Liver (tissue), 9 donors: ENCODE measurements around the gene FMC1. TPM values are rescaled to one million over a fixed set of nuclear protein-coding genes. Genes with fewer than 3 reads are reported as not detected.

ENCODE experiments used
- DNase-seq: peaks from one replicate; pipeline ENCODE4 v3.0.0-alpha.2; 2017; ENCODE audit warnings: low spot score
- H3K27ac ChIP-seq, 2 donors: one replicate each; pipeline ENCODE4 v1.7.0; 2013; ENCODE audit warnings: inconsistent platforms in 2 of 2, low read length in 2 of 2, control low read depth in 1 of 2, low read depth in 1 of 2, mild to moderate bottlenecking in 1 of 2
- H3K27me3 ChIP-seq, 4 donors: one replicate each; pipeline versions ENCODE4 v1.6.1 to v1.7.0; 2013; ENCODE audit warnings: low read length in 3 of 4, inconsistent platforms in 1 of 4, mild to moderate bottlenecking in 1 of 4, moderate library complexity in 1 of 4; ENCODE audit not compliant: control insufficient read depth in 4 of 4, insufficient read depth in 4 of 4
- H3K36me3 ChIP-seq, 4 donors: one replicate each; pipeline versions ENCODE4 v1.6.1 to v1.7.0; 2013; ENCODE audit warnings: low read length in 3 of 4, mild to moderate bottlenecking in 3 of 4, low read depth in 1 of 4, moderate library complexity in 1 of 4; ENCODE audit not compliant: control insufficient read depth in 4 of 4, insufficient read depth in 3 of 4
- H3K4me1 ChIP-seq, 4 donors: one replicate each; pipeline versions ENCODE4 v1.6.1 to v1.7.0; 2013; ENCODE audit warnings: low read length in 3 of 4, mild to moderate bottlenecking in 3 of 4, moderate library complexity in 1 of 4; ENCODE audit not compliant: control insufficient read depth in 4 of 4, insufficient read depth in 4 of 4
- H3K4me3 ChIP-seq, 3 donors: one replicate each; pipeline versions ENCODE4 v1.6.1 to v1.7.0; 2013; ENCODE audit warnings: low read length in 3 of 3, control low read depth in 1 of 3, low read depth in 1 of 3, mild to moderate bottlenecking in 1 of 3
- H3K9ac ChIP-seq, 2 donors: one replicate each; pipeline ENCODE4 v1.7.0; 2013; ENCODE audit warnings: low read length in 2 of 2, mild to moderate bottlenecking in 2 of 2, moderate library complexity in 2 of 2, control low read depth in 1 of 2, low read depth in 1 of 2
- H3K9me3 ChIP-seq, 4 donors: one replicate each; pipeline versions ENCODE4 v1.6.1 to v1.7.0; 2013; ENCODE audit warnings: low read length in 3 of 4; ENCODE audit not compliant: control insufficient read depth in 4 of 4
- EGR1 ChIP-seq, 2 donors: IDR thresholded peaks; 2 replicates each; pipeline ENCODE4 v1.6.1; 2016 to 2018; ENCODE audit warnings: antibody characterized with exemption in 2 of 2, low read depth in 2 of 2
- FOXA1 ChIP-seq: IDR thresholded peaks from 2 replicates; pipeline ENCODE4 v1.6.1; 2016; ENCODE audit warnings: antibody characterized with exemption
- FOXA2 ChIP-seq: IDR thresholded peaks from 2 replicates; pipeline ENCODE4 v1.6.1; 2016; ENCODE audit warnings: antibody characterized with exemption
- GABPA ChIP-seq, 2 donors: IDR thresholded peaks in 1 of 2; conservative IDR thresholded peaks in 1 of 2; 2 replicates each; pipeline ENCODE4 v1.6.1; 2016; ENCODE audit warnings: antibody characterized with exemption in 2 of 2, mild to moderate bottlenecking in 1 of 2, moderate library complexity in 1 of 2
- HNF4G ChIP-seq: IDR thresholded peaks from 2 replicates; pipeline ENCODE4 v1.6.1; 2016; ENCODE audit warnings: antibody characterized with exemption
- JUND ChIP-seq, 2 donors: IDR thresholded peaks; 2 replicates each; pipeline ENCODE4 v1.6.1; 2016; ENCODE audit warnings: antibody characterized with exemption in 2 of 2
- NR2F2 ChIP-seq: IDR thresholded peaks from 2 replicates; pipeline ENCODE4 v1.6.1; 2016; ENCODE audit warnings: antibody characterized with exemption
- RAD21 ChIP-seq, 2 donors: IDR thresholded peaks; 2 replicates each; pipeline ENCODE4 v1.6.1; 2016; ENCODE audit warnings: antibody characterized with exemption in 2 of 2, mild to moderate bottlenecking in 2 of 2
- RXRA ChIP-seq, 2 donors: IDR thresholded peaks; 2 replicates each; pipeline ENCODE4 v1.6.1; 2017 to 2018; ENCODE audit warnings: antibody characterized with exemption in 2 of 2, mild to moderate bottlenecking in 1 of 2
- SP1 ChIP-seq: IDR thresholded peaks from 2 replicates; pipeline ENCODE4 v1.6.1; 2018; ENCODE audit warnings: antibody characterized with exemption, mild to moderate bottlenecking
- YY1 ChIP-seq: IDR thresholded peaks from 2 replicates; pipeline ENCODE4 v1.6.1; 2016; ENCODE audit warnings: antibody characterized with exemption, mild to moderate bottlenecking
- whole genome bisulfite sequencing: extraction: QIAGEN DNeasy Blood & Tissue Kit; methylation state at CpG from one replicate; pipeline ENCODE4 v1.1.7; 2013; 5-methylcytosine and 5-hydroxymethylcytosine counted together
- polyA plus RNA-seq, 2 donors: library from polyadenylated mRNA; stranded (reverse) in 1 of 2; unstranded in 1 of 2; fragments of 200-250 nt in 1 of 2; fragments of >200 nt in 1 of 2; fragmentation: Nextera tagmentation in 1 of 2; extraction: Ambion mirVana in 1 of 2; gene quantifications; one replicate each; pipeline versions ENCODE4 v1.2.1 to v1.2.3, GENCODE V29; 2013 to 2015
- total RNA-seq, 2 donors: library from RNA; depleted of rRNA; stranded (reverse); fragments of >200 nt; gene quantifications; one replicate each; pipeline ENCODE4 v1.2.3, GENCODE V29; 2014
- TF ChIP-seq, protein P1 (sequence below): fragments of 150-350 bp; IDR thresholded peaks from 2 replicates; pipeline ENCODE4 v1.5.1; 2017; ENCODE audit warnings: improper control_type of control experiment, low read depth, low read length; ENCODE audit not compliant: missing input control
- TF ChIP-seq, protein P2 (sequence below): IDR thresholded peaks from 2 replicates; pipeline ENCODE4 v1.6.1; 2016; ENCODE audit warnings: antibody characterized with exemption
- TF ChIP-seq, protein P3 (sequence below): IDR thresholded peaks from 2 replicates; pipeline ENCODE4 v1.6.1; 2016; ENCODE audit warnings: antibody characterized with exemption, mild to moderate bottlenecking
- TF ChIP-seq, protein P4 (sequence below): IDR thresholded peaks from 2 replicates; pipeline ENCODE4 v1.6.1; 2016; ENCODE audit warnings: antibody characterized with exemption
- donor health status: healthy.
- donor health status: healthy.
- donor health status: healthy.
- donor health status: healthy.
- donor health status: healthy.

The FMC1 gene
- total and polyA plus RNA-seq, 4 donors = 5.5 to 76.3 (median 10.5) TPM

DNA sequence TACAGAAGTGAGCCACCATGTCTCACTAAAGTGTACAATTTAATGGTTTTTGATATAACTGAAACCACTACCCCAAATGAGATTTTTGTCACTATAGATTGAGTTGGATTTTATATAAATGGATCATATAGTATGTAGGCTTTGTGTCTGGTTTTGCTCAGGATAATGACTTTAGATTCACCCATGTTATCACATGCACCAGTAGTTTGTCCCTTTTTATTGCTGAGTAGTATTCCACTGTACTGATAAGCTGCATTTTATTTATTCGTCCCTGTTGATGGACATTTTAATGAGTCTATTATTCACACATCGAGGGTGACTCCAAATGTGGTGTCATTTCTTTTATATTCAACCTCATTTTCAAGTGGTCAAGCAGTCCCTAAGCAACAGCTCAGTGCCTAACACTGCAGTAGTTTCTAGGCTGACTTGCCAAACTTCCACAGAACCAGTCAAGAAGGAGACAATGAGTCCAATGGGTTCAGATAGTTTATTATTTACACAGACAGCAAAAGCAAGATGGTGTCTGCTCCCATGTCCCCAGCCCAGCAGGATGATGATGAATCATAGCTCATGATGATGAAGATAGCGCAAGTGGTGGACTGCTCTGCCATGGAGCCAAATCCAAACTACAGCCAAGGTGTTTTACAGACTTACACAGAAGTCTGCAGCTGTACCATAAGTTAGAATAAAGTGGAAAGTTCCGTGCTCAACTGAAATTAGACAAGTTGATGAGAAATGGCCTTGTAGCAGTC, 6.6 kb upstream of the FMC1 start (continued):
- TF ChIP-seq, protein P1, sequence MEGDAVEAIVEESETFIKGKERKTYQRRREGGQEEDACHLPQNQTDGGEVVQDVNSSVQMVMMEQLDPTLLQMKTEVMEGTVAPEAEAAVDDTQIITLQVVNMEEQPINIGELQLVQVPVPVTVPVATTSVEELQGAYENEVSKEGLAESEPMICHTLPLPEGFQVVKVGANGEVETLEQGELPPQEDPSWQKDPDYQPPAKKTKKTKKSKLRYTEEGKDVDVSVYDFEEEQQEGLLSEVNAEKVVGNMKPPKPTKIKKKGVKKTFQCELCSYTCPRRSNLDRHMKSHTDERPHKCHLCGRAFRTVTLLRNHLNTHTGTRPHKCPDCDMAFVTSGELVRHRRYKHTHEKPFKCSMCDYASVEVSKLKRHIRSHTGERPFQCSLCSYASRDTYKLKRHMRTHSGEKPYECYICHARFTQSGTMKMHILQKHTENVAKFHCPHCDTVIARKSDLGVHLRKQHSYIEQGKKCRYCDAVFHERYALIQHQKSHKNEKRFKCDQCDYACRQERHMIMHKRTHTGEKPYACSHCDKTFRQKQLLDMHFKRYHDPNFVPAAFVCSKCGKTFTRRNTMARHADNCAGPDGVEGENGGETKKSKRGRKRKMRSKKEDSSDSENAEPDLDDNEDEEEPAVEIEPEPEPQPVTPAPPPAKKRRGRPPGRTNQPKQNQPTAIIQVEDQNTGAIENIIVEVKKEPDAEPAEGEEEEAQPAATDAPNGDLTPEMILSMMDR = no peak
- TF ChIP-seq JUND (IDR thresholded peaks at IDR 0.05) (no peak), RXRA (IDR thresholded peaks at IDR 0.05) (no peak)

DNA sequence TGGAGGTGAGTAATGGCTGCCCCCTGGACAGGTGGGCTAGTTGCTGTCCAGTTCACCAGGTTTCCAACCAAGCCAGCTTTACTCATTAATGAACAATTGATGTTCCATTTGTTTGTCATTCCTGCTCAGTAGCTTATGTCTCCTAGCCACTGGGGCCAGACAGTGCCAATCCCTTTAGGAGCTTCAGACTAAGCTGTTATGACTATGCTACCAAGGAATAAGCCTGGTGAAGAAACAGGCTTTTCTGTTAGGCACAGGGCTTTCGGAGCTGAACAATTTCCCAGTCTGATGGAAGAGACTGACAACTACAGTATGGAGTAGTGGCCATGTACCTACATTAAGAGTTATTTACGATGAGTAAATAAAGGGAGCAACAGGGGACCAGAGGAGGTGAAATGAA, 2.1 kb upstream of the FMC1 start:
- no peak overlapping the region for H3K27ac ChIP-seq

DNA sequence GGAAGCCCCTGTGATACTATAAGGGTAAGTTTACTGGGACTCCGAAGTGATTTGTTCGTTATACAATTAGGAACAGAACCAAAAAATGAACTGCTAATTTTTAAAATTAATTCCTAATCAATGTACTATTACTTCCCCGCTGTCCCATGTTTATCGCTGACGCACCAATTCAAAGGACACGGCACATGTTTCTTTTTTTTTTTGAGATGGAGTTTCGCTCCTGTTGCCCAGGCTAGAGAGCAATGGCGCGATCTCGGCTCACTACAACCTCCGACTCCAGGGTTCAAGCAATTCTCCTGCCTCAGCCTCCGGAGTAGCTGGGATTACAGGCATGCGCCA, 1.5 kb upstream of the FMC1 start:
- TF ChIP-seq NR2F2 = no peak
- no peak for TF ChIP-seq GABPA (IDR thresholded peaks at IDR 0.05 in 1 of 2, conservative IDR thresholded peaks at IDR 0.05 in 1 of 2)
- TF ChIP-seq HNF4G = no peak
- TF ChIP-seq FOXA1 = no peak
- no peak for TF ChIP-seq JUND (IDR thresholded peaks at IDR 0.05)
- TF ChIP-seq EGR1 (IDR thresholded peaks at IDR 0.05; ENCODE audit: low read depth in 2 of 2) = no peak
- TF ChIP-seq, protein P2, sequence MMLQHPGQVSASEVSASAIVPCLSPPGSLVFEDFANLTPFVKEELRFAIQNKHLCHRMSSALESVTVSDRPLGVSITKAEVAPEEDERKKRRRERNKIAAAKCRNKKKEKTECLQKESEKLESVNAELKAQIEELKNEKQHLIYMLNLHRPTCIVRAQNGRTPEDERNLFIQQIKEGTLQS = no peak
- TF ChIP-seq, protein P3, sequence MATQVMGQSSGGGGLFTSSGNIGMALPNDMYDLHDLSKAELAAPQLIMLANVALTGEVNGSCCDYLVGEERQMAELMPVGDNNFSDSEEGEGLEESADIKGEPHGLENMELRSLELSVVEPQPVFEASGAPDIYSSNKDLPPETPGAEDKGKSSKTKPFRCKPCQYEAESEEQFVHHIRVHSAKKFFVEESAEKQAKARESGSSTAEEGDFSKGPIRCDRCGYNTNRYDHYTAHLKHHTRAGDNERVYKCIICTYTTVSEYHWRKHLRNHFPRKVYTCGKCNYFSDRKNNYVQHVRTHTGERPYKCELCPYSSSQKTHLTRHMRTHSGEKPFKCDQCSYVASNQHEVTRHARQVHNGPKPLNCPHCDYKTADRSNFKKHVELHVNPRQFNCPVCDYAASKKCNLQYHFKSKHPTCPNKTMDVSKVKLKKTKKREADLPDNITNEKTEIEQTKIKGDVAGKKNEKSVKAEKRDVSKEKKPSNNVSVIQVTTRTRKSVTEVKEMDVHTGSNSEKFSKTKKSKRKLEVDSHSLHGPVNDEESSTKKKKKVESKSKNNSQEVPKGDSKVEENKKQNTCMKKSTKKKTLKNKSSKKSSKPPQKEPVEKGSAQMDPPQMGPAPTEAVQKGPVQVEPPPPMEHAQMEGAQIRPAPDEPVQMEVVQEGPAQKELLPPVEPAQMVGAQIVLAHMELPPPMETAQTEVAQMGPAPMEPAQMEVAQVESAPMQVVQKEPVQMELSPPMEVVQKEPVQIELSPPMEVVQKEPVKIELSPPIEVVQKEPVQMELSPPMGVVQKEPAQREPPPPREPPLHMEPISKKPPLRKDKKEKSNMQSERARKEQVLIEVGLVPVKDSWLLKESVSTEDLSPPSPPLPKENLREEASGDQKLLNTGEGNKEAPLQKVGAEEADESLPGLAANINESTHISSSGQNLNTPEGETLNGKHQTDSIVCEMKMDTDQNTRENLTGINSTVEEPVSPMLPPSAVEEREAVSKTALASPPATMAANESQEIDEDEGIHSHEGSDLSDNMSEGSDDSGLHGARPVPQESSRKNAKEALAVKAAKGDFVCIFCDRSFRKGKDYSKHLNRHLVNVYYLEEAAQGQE = no peak
- no peak for TF ChIP-seq SP1
- TF ChIP-seq, protein P4, sequence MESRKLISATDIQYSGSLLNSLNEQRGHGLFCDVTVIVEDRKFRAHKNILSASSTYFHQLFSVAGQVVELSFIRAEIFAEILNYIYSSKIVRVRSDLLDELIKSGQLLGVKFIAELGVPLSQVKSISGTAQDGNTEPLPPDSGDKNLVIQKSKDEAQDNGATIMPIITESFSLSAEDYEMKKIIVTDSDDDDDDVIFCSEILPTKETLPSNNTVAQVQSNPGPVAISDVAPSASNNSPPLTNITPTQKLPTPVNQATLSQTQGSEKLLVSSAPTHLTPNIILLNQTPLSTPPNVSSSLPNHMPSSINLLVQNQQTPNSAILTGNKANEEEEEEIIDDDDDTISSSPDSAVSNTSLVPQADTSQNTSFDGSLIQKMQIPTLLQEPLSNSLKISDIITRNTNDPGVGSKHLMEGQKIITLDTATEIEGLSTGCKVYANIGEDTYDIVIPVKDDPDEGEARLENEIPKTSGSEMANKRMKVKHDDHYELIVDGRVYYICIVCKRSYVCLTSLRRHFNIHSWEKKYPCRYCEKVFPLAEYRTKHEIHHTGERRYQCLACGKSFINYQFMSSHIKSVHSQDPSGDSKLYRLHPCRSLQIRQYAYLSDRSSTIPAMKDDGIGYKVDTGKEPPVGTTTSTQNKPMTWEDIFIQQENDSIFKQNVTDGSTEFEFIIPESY = no peak
- DNase-seq = no peak
- H3K4me1 ChIP-seq = peaks cover 0 to 12% (median 6%) of the 10 kb centered on the region in 4 donors
- H3K4me3 ChIP-seq = peak overlapping the region; percentile 5 to 90 (median 73)
- no peaks in the 10 kb centered on the region for H3K9me3 ChIP-seq
- peak overlapping the region; percentile 100 for H3K27ac ChIP-seq
- 81% methylated on average over 13 of the region's 13 CpGs for WGBS
- peaks cover 0 to 2% (median 0%) of the 10 kb centered on the region in 4 donors for H3K36me3 ChIP-seq
- H3K27me3 ChIP-seq = no peaks in the 10 kb centered on the region
- H3K9ac ChIP-seq = no peak overlapping the region

More for the DNA sequence above, 2.1 kb upstream of the FMC1 start:
- Histone ChIP-seq H3K4me3 (no peak overlapping the region), H3K9me3 (no peaks in the 10 kb centered on the region), H3K36me3 (peaks cover 0 to 2% (median 0%) of the 10 kb centered on the region in 4 donors), H3K27me3 (no peaks in the 10 kb centered on the region), H3K4me1 (peaks cover 0 to 12% (median 6%) of the 10 kb centered on the region in 4 donors), H3K9ac (no peak overlapping the region)
- no peak for TF ChIP-seq RAD21 (IDR thresholded peaks at IDR 0.05)
- no peak for TF ChIP-seq GABPA (IDR thresholded peaks at IDR 0.05 in 1 of 2, conservative IDR thresholded peaks at IDR 0.05 in 1 of 2)
- no peak for TF ChIP-seq NR2F2
- TF ChIP-seq FOXA1 = no peak
- TF ChIP-seq, protein P1 = no peak
- no peak for TF ChIP-seq EGR1 (IDR thresholded peaks at IDR 0.05; ENCODE audit: low read depth in 2 of 2)
- TF ChIP-seq FOXA2 = no peak
- no peak for TF ChIP-seq YY1
- WGBS = 95% methylated on average over 2 of the region's 2 CpGs
- no peak for DNase-seq
